ENCODE measurements around the gene RPUSD4. TPM values are rescaled to one million over a fixed set of nuclear protein-coding genes. Genes with fewer than 3 reads are reported as not detected.

Gene RPUSD4
- total RNA-seq, 1 experiment from 2014 or later: 40.1 TPM

GRCh38 chr11:126165757-126166156 is 45.7 kb downstream of the RPUSD4 start:
- intact Hi-C loops (cut with micrococcal nuclease): no loop called here
- ATAC-seq (no peak), DNase-seq (ENCODE audit: low read depth, low spot score) (no peak)
- Histone ChIP-seq H3K4me1 (ENCODE audit: control insufficient read depth in 1 of 2, insufficient read depth in 2 of 2, low read length in 2 of 2) (peaks cover 0 to 5% of the 10 kb centered on the region in 2 experiments; a peak in 1 of 4 replicates), H4K20me1 (ENCODE audit: insufficient read depth) (no peaks in the 10 kb centered on the region), H3K9me2 (ENCODE audit: insufficient read depth) (no peaks in the 10 kb centered on the region), H3K27me3 (ENCODE audit: insufficient read depth, low read length) (no peaks in the 10 kb centered on the region), H3K9ac (ENCODE audit: low read length) (no peak overlapping the region), H3K9me3 (ENCODE audit: control insufficient read depth in 1 of 2, insufficient read depth in 1 of 2, low read depth in 1 of 2, low read length in 2 of 2) (no peaks in the 10 kb centered on the region), H2AFZ (ENCODE audit: low read depth, low read length, poor library complexity, severe bottlenecking) (no peak overlapping the region), H3K4me3 (replicated peaks in 1 of 2; ENCODE audit: low read depth in 1 of 2, low read length in 2 of 2) (no peak overlapping the region), H3K79me2 (ENCODE audit: insufficient read depth, low read length) (no peaks in the 10 kb centered on the region), H3K27ac (ENCODE audit: low read depth, low read length) (no peak overlapping the region), H3K36me3 (ENCODE audit: control insufficient read depth in 1 of 2, insufficient read depth in 2 of 2, low read length in 2 of 2) (no peaks in the 10 kb centered on the region), H3K4me2 (ENCODE audit: low read length) (no peak overlapping the region)
- RAD21 ChIA-PET (ENCODE audit: low non-redundant PET in 1 of 2, low total read pairs in 2 of 2, uncharacterized antibody in 2 of 2, unreplicated experiment in 2 of 2): no interaction called here
- CTCF ChIA-PET: no interaction called here
- POLR2A ChIA-PET: no interaction called here
- no peak for TF ChIP-seq FOSL1 (IDR thresholded peaks at IDR 0.05; ENCODE audit: low read depth)
- no peak for TF ChIP-seq RAD21 (IDR thresholded peaks at IDR 0.05; ENCODE audit: low read depth)
- TF ChIP-seq MAX (IDR thresholded peaks at IDR 0.05): no peak
- TF ChIP-seq EGR1 (IDR thresholded peaks at IDR 0.05; ENCODE audit: low read depth): no peak
- TF ChIP-seq EZH2phosphoT487 (IDR thresholded peaks at IDR 0.05; ENCODE audit: borderline replicate concordance): no peak
- BruUV-seq (replicated peaks): no TSS peak

GRCh38 chr11:126165311-126165720 is 46.1 kb downstream of the RPUSD4 start:
- no peak overlapping the region for H3K9ac ChIP-seq (ENCODE audit: low read length)
- ChIA-PET CTCF (no interaction called here), RAD21 (ENCODE audit: low non-redundant PET in 1 of 2, low total read pairs in 2 of 2, uncharacterized antibody in 2 of 2, unreplicated experiment in 2 of 2) (no interaction called here), POLR2A (no interaction called here)
- no peaks in the 10 kb centered on the region for H3K79me2 ChIP-seq (ENCODE audit: insufficient read depth, low read length)
- H3K27me3 ChIP-seq (ENCODE audit: insufficient read depth, low read length): no peaks in the 10 kb centered on the region
- no peaks in the 10 kb centered on the region for H4K20me1 ChIP-seq (ENCODE audit: insufficient read depth)
- no peaks in the 10 kb centered on the region for H3K36me3 ChIP-seq (ENCODE audit: control insufficient read depth in 1 of 2, insufficient read depth in 2 of 2, low read length in 2 of 2)
- H3K9me2 ChIP-seq (ENCODE audit: insufficient read depth): no peaks in the 10 kb centered on the region
- no peak overlapping the region for H3K4me3 ChIP-seq (replicated peaks in 1 of 2; ENCODE audit: low read depth in 1 of 2, low read length in 2 of 2)
- H3K4me2 ChIP-seq (ENCODE audit: low read length): no peak overlapping the region
- DNase-seq (ENCODE audit: low read depth, low spot score) (no peak), ATAC-seq (no peak)
- H3K9me3 ChIP-seq (ENCODE audit: control insufficient read depth in 1 of 2, insufficient read depth in 1 of 2, low read depth in 1 of 2, low read length in 2 of 2): no peaks in the 10 kb centered on the region
- H3K4me1 ChIP-seq (ENCODE audit: control insufficient read depth in 1 of 2, insufficient read depth in 2 of 2, low read length in 2 of 2): peaks cover 0 to 5% of the 10 kb centered on the region in 2 experiments; a peak in 1 of 4 replicates
- intact Hi-C loops (cut with micrococcal nuclease): no loop called here
- TF ChIP-seq RAD21 (IDR thresholded peaks at IDR 0.05; ENCODE audit: low read depth): no peak
- H3K27ac ChIP-seq (ENCODE audit: low read depth, low read length): no peak overlapping the region
- BruUV-seq (replicated peaks): no TSS peak
- H2AFZ ChIP-seq (ENCODE audit: low read depth, low read length, poor library complexity, severe bottlenecking): no peak overlapping the region

All from HCT116 (cell line).